Activated T-cell treated with anti-CD3 and anti-CD28 coated beads, Interleukin-2, amount 50 U/mL, for 24 hours (primary cell): ENCODE results near the gene XYLT1.

Source experiments
- DNase-seq: peaks from one replicate; pipeline ENCODE4 v3.0.0-alpha.2; 2020
- H3K27ac Mint-ChIP-seq: 2 replicates; pipeline ENCODE4 v1.8.0; 2020; ENCODE audit warnings: mild to moderate bottlenecking, mixed read lengths
- H3K27me3 Mint-ChIP-seq: 2 replicates; pipeline ENCODE4 v1.8.0; 2020; ENCODE audit warnings: mixed read lengths
- H3K36me3 Mint-ChIP-seq: 2 replicates; pipeline ENCODE4 v1.8.0; 2020; ENCODE audit warnings: low read depth, mixed read lengths
- H3K4me1 Mint-ChIP-seq: 2 replicates; pipeline ENCODE4 v1.8.0; 2020; ENCODE audit warnings: low read depth, mixed read lengths
- H3K4me3 Mint-ChIP-seq: 2 replicates; pipeline ENCODE4 v1.8.0; 2020; ENCODE audit warnings: mild to moderate bottlenecking, moderate library complexity, mixed read lengths
- H3K9me3 Mint-ChIP-seq: 2 replicates; pipeline ENCODE4 v1.8.0; 2020; ENCODE audit warnings: mixed read lengths

XYLT1 gene

DNA sequence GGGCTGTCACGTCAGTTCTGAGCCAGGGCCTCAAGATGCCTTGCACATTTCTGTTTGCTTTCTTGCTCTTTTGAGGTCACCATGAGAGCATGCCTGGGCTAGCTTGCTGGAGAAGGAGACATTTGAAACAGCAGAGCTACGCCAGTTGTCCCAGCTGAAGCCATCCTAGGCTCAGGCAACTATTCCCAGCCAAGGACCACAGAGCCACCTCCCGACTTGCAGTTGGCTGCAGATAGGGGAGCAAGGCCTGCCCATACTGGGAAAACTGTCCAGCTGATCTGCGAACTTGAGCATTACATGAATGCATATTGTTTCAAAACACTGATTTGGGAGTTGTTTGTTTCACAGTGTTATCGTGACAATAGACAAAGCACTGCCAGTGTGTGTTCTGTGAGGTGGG, 340.8 kb downstream of the XYLT1 start:
- Mint-ChIP-seq H3K9me3 (no peaks in the 10 kb centered on the region), H3K4me3 (no peak overlapping the region), H3K4me1 (peaks cover 21% of the 10 kb centered on the region), H3K27ac (no peak overlapping the region), H3K36me3 (peaks cover 65% of the 10 kb centered on the region), H3K27me3 (no peaks in the 10 kb centered on the region)
- DNase-seq = no peak

DNA sequence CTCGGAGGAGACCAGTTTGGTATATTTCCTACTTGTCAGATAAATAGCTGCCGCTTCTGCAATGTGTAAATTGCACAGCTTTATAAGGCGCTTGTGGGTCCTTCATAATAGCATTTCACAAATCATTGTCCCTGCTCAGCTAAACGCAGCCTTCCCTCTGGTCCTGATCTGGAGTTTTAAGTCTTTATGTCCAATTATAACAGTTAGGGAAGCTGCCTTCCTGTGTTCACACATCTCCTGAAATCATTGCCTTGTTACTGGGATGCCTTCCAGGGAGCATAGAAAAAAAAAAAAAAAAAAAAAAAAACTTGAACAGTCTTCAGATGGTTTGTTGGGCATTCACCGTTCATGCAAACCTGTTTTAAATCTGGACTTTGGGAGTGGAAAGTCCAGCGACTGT, 342.0 kb downstream of the XYLT1 start:
- DNase-seq = no peak
- Mint-ChIP-seq H3K4me3 (no peak overlapping the region), H3K4me1 (peaks cover 16% of the 10 kb centered on the region), H3K9me3 (no peaks in the 10 kb centered on the region), H3K27ac (no peak overlapping the region), H3K36me3 (peaks cover 64% of the 10 kb centered on the region), H3K27me3 (no peaks in the 10 kb centered on the region)

DNA sequence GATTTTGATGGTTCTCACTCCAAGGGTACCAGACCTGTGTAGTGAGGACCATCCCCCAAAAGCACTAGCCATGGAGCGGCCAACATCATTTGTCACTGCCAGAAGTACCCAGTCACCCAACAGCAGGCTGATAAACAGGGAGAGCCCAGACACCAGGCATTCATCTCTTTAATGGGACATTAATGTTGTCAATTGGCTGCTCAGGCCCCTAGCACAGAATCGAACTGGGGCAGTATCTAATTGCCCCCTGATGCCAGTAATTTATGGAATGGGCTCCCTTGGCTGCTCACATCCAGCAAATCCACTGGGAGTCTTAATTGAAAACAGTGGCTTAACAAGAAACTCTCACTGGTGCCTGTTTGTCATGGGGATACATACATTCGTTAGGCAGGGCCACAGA, 344.6 kb downstream of the XYLT1 start:
- H3K4me3 Mint-ChIP-seq = no peak overlapping the region
- H3K27me3 Mint-ChIP-seq = no peaks in the 10 kb centered on the region
- no peaks in the 10 kb centered on the region for H3K9me3 Mint-ChIP-seq
- peaks cover 7% of the 10 kb centered on the region for H3K4me1 Mint-ChIP-seq
- no peak overlapping the region for H3K27ac Mint-ChIP-seq
- peaks cover 57% of the 10 kb centered on the region for H3K36me3 Mint-ChIP-seq
- DNase-seq = no peak

DNA sequence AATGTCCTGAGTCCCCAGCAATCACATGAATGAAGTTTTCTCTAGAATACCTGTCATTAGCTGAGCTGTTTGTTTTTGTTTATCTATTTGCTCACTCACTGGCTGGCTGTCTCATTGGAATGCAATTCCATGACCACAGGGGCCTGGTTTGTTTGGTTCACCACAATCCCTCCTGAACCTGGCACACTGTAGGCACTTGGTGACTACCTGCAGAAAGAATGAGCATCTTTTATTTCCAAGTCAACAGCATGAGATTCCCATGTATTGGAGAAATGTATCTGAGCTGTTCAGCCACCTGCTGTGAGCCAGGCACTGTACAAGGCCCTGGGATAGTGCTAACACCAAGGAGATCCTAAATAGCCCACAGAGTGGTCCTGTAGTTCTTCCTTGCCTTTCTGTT, 345.1 kb downstream of the XYLT1 start:
- H3K27ac Mint-ChIP-seq = no peak overlapping the region
- H3K27me3 Mint-ChIP-seq = no peaks in the 10 kb centered on the region
- peaks cover 57% of the 10 kb centered on the region for H3K36me3 Mint-ChIP-seq
- H3K4me1 Mint-ChIP-seq = peaks cover 2% of the 10 kb centered on the region
- no peak for DNase-seq
- no peaks in the 10 kb centered on the region for H3K9me3 Mint-ChIP-seq
- no peak overlapping the region for H3K4me3 Mint-ChIP-seq

DNA sequence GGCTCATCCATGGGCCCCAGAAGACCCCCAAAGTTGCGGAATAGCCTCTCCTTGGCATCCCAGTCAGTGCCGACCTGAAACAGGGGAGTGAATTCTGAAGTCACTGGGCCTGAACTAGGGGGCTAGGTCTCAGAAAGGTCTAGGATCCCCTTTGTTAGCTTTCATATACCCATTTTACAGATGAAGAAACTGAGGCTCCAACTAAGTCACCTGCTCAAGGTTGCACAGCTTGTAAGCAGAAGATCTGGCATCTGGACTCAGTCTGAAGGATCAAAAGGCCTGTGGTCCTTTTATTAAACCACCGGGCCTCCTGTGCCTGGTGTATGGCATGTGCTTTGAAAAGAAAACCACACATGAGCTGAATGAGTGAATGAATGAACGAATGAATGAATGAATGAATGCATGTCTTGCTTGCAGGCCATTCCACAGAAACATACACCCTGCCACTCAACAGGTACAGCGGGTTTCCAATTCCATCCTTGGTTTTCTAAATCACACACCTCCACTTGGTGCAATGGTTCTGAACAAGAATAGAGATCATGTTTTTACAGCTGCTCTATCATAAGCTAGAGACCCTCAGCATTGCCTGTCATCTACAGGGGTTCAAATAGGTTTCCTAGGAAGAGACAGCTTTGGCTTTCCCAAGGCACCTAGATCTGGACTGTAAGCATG, 352.7 kb downstream of the XYLT1 start:
- Mint-ChIP-seq H3K9me3 (no peaks in the 10 kb centered on the region), H3K27ac (no peak overlapping the region)

DNA sequence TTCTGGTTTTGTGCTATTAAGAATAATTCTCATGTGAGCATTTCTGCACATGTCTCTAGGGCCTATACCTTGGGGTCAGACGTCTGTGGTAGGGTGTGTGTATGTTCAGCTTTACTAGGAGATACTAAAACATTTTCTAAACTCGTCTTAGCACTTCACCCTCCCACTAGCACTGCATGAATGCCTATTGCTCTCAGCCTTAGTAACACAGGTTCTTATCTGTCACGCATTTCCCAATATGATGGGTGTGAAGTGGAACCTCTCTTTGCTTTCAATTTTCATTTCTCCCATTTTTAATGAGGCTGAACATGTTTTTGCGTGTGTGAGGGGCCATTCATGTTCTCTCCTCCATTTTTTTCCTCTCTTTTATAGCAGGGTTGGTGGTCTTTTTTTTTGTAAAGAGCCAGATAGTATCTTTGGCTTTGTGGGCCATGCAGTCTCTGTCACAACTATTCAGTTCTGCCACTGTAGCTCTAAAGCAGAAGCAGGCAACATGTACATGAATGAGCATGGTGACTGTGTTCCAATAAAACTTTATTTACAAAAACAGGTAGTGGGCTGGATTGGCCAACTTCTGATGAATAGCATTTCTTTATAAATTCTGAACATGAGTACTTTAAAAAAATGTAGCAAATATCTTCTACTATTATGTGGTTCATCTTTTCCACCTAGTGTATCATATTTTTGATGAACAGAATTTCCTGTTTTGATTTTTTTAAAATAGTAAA, 354.0 kb downstream of the XYLT1 start:
- H3K9me3 Mint-ChIP-seq = no peaks in the 10 kb centered on the region
- no peaks in the 10 kb centered on the region for H3K4me1 Mint-ChIP-seq
- no peaks in the 10 kb centered on the region for H3K27me3 Mint-ChIP-seq
- H3K27ac Mint-ChIP-seq = no peak overlapping the region
- DNase-seq = no peak
- no peak overlapping the region for H3K4me3 Mint-ChIP-seq
- H3K36me3 Mint-ChIP-seq = peaks cover 35% of the 10 kb centered on the region

More for the DNA sequence above, 352.7 kb downstream of the XYLT1 start:
- no peaks in the 10 kb centered on the region for H3K27me3 Mint-ChIP-seq
- peaks cover 39% of the 10 kb centered on the region for H3K36me3 Mint-ChIP-seq
- no peak for DNase-seq
- no peaks in the 10 kb centered on the region for H3K4me1 Mint-ChIP-seq
- H3K4me3 Mint-ChIP-seq = no peak overlapping the region

DNA sequence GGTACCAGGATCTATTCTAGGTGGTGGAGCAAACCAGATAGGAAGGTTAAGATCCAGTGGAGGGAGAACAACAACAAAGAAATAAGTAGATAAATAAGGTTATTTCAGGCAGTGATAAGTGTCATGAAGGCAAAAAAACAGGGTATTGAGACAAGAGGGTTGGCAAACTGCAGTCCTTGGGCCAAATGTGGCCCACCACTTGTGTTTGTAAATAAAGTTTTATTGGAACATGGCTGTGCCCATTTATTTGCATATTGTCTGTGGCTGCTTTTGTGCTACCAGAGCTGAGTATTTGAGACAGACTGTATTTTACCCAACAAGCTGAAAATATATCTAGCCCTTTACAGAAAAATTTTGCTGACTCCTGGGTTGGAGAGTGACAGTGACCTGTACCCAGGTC, 361.3 kb downstream of the XYLT1 start:
- no peak overlapping the region for H3K27ac Mint-ChIP-seq
- DNase-seq = no peak
- H3K4me3 Mint-ChIP-seq = no peak overlapping the region
- no peaks in the 10 kb centered on the region for H3K9me3 Mint-ChIP-seq
- peaks cover 34% of the 10 kb centered on the region for H3K36me3 Mint-ChIP-seq
- no peaks in the 10 kb centered on the region for H3K27me3 Mint-ChIP-seq
- peaks cover 17% of the 10 kb centered on the region for H3K4me1 Mint-ChIP-seq

DNA sequence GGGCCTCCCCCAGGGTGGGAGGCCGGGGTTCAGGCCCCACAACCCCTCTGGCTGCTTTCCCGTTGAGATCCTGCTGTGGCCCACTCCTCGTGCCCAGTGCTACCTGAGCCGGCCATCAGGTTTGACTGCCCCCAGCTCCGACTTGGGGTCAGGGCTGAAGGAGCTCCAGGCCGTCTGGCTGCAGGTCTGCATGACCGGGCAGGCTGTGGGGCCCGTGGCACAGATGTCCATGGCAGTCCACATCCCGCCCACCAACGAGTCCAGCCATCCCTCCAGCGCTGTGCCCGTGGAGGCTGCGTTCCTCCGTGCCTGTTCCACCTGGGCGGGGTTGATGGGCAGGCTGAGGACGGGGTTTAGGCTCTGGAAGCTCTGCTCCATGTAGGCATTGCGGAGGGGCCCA, 362.2 kb downstream of the XYLT1 start:
- no peak for DNase-seq
- Mint-ChIP-seq H3K36me3 (peaks cover 29% of the 10 kb centered on the region), H3K9me3 (no peaks in the 10 kb centered on the region), H3K4me1 (peaks cover 20% of the 10 kb centered on the region), H3K4me3 (no peak overlapping the region), H3K27me3 (no peaks in the 10 kb centered on the region), H3K27ac (no peak overlapping the region)

DNA sequence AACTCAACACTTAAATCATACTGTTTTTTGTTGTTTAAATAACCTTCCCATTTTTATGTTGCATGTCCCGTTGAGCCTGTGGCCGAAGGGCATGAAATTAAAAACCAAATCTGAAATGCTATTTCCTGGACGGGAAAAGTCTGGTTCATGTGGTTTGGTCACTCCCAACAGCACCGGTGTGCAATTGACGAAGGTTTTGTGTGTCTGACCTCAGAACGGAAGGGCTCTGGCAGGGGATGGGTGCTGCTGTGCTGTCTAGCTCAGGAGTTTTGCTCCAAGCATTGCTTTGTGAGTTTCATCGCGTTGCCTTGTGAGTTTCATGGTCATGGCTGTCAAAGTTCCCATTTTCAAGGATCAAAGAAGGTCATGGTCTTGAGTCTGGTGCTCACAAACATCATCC, 363.3 kb downstream of the XYLT1 start:
- no peak overlapping the region for H3K27ac Mint-ChIP-seq
- no peaks in the 10 kb centered on the region for H3K27me3 Mint-ChIP-seq
- H3K36me3 Mint-ChIP-seq = peaks cover 26% of the 10 kb centered on the region

DNA sequence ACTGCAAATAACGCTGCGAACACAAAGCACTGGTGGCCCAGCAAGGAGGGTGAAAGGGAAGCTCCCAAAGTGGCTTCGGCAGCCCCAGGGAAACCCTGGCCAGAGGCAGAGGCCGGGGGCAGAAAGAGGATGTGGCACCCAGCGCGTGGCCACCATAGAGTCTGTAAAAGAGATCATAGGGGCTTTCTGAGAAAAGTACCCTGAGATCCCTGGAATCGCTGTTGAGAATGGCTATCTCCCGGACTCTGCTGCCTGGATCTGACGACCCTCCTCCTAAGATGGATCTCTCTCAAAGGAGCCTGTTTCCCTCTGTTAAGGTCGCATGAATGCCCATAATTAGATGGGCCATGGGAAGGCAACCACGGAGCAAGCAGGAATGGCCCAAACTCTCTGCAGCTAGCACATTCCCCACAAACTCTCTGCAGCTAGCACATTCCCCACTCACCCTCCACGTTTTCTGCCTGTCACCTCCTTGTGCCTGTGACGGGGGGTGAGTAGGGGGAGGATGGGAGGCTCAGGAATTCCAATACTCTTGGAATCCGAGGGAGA, 364.4 kb downstream of the XYLT1 start:
- H3K27me3 Mint-ChIP-seq = no peaks in the 10 kb centered on the region
- H3K4me3 Mint-ChIP-seq = no peak overlapping the region
- H3K4me1 Mint-ChIP-seq = peaks cover 20% of the 10 kb centered on the region
- no peaks in the 10 kb centered on the region for H3K9me3 Mint-ChIP-seq
- no peak overlapping the region for H3K27ac Mint-ChIP-seq
- DNase-seq = no peak
- peaks cover 26% of the 10 kb centered on the region for H3K36me3 Mint-ChIP-seq

More for the DNA sequence above, 363.3 kb downstream of the XYLT1 start:
- Mint-ChIP-seq H3K4me1 (peaks cover 20% of the 10 kb centered on the region), H3K4me3 (no peak overlapping the region), H3K9me3 (no peaks in the 10 kb centered on the region)
- no peak for DNase-seq

DNA sequence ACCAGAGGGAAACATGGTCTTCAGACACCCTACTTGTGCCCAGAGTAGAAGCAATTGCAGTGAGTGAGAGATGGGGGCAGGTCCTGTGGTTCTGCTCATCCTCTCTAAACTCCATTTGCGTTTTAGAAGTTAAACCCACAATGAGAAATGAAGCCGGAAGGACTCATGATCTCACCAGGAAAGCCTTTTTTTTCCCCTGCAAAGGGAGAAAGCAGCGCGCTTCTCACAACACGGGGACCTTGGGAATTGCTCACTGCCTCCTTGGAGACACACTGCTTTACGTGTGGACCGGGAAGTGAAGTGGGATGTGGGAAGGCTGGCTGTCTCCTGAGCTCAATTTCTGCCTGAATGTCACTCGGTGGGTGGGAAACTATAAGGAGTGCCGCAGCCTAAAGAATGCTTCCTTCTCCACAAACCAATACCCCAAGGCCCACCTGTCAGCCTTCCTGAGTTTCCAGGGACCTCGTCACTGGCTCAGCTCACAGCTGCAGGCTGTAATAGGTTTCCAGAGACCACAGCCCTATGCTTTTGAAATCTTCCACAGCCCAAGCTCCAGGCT, 365.4 kb downstream of the XYLT1 start:
- peaks cover 20% of the 10 kb centered on the region for H3K4me1 Mint-ChIP-seq
- H3K27me3 Mint-ChIP-seq = no peaks in the 10 kb centered on the region
- H3K27ac Mint-ChIP-seq = peak overlapping the region; percentile 37
- no peak overlapping the region for H3K4me3 Mint-ChIP-seq
- no peak for DNase-seq
- peaks cover 19% of the 10 kb centered on the region for H3K36me3 Mint-ChIP-seq
- no peaks in the 10 kb centered on the region for H3K9me3 Mint-ChIP-seq

DNA sequence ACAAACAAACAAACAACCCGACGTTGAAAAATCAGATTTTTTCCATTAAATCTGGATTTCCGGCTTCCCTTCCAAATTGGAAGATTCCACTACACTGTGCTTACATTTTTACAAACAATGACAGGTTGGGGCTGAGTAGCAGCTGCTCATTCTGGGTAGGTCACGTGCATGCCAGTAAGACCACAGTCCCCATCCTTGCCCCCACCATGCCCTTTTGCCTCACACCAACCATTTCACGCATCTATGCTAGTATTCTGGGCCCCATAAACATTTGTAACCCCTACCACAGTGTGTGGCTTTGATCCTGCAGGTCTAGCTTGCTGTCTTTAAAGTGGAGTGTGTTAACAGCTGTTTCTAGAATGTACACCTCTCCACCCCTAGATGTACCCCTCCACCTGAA, 366.1 kb downstream of the XYLT1 start:
- H3K4me1 Mint-ChIP-seq = peaks cover 20% of the 10 kb centered on the region
- no peaks in the 10 kb centered on the region for H3K27me3 Mint-ChIP-seq
- DNase-seq = no peak
- no peak overlapping the region for H3K27ac Mint-ChIP-seq
- H3K36me3 Mint-ChIP-seq = peaks cover 13% of the 10 kb centered on the region
- no peak overlapping the region for H3K4me3 Mint-ChIP-seq
- no peaks in the 10 kb centered on the region for H3K9me3 Mint-ChIP-seq

DNA sequence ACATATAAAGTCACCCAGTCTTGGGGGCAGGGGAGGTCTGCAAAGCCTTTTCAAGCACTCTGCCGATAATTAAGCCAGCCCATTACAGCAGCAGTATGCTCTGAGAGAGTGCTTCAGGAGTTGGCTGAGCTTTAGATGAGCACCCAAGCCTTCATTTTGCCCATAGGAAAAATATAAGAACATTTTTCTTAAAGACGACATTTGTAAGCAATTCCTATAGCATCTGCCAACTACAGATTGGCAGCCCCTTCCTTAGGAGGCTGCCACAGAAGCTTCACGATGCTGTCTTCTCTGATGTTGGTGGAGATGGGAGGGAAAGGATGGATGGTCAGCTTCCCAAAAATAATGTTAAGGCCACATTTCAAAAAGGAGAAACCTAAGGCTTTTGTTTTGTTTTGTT, 367.5 kb downstream of the XYLT1 start:
- Mint-ChIP-seq H3K9me3 (no peaks in the 10 kb centered on the region), H3K27ac (no peak overlapping the region), H3K4me3 (no peak overlapping the region), H3K27me3 (no peaks in the 10 kb centered on the region), H3K4me1 (peaks cover 20% of the 10 kb centered on the region), H3K36me3 (peaks cover 3% of the 10 kb centered on the region)
- no peak for DNase-seq

DNA sequence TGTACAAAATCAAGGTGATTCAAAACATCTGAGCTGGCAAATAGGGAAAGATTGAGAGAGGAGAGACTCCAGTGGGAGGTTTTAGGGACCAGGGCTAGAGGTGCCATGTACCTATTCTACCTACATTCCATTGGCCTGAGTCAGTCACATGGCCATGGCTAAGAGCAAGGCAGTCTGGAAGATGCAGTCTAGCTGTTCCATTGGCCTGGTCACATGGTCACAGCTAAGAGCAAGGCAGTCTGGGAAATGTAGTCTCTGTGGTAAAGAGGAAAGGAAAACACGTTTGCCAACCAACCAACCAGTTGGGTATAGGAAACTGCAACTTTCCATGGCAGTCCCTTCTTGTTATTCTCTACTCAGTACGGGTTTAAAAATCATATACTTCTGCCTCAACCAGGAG, 369.1 kb downstream of the XYLT1 start:
- no peak overlapping the region for H3K4me3 Mint-ChIP-seq
- H3K27me3 Mint-ChIP-seq = no peaks in the 10 kb centered on the region
- peaks cover 20% of the 10 kb centered on the region for H3K4me1 Mint-ChIP-seq
- no peak overlapping the region for H3K27ac Mint-ChIP-seq
- no peaks in the 10 kb centered on the region for H3K9me3 Mint-ChIP-seq
- no peaks in the 10 kb centered on the region for H3K36me3 Mint-ChIP-seq
- DNase-seq = no peak

DNA sequence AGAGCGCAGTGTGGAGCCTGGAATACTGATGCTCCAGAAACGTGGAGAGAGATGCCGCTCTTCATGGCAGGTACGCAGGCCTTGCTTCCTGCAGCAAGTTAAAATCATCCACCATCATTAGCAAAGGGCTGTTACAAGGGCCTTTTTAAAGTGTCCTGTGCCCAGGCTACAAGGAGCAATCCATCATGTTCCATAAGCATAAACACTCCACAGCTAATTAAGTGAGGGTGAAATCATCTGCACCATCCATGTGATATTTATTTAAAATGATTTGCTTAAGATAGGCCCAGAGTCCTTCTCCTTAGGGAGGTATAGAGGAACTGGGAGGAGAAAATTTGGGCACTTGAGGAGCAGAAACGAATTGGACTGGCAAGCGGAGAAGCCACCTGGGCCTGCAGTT, 372.1 kb downstream of the XYLT1 start:
- peaks cover 3% of the 10 kb centered on the region for H3K4me1 Mint-ChIP-seq
- DNase-seq = no peak
- no peak overlapping the region for H3K27ac Mint-ChIP-seq
- no peaks in the 10 kb centered on the region for H3K36me3 Mint-ChIP-seq
- no peaks in the 10 kb centered on the region for H3K9me3 Mint-ChIP-seq
- H3K4me3 Mint-ChIP-seq = no peak overlapping the region
- H3K27me3 Mint-ChIP-seq = no peaks in the 10 kb centered on the region
